Measurements from ENCODE around the gene FAM120B.

Gene FAM120B

DNA sequence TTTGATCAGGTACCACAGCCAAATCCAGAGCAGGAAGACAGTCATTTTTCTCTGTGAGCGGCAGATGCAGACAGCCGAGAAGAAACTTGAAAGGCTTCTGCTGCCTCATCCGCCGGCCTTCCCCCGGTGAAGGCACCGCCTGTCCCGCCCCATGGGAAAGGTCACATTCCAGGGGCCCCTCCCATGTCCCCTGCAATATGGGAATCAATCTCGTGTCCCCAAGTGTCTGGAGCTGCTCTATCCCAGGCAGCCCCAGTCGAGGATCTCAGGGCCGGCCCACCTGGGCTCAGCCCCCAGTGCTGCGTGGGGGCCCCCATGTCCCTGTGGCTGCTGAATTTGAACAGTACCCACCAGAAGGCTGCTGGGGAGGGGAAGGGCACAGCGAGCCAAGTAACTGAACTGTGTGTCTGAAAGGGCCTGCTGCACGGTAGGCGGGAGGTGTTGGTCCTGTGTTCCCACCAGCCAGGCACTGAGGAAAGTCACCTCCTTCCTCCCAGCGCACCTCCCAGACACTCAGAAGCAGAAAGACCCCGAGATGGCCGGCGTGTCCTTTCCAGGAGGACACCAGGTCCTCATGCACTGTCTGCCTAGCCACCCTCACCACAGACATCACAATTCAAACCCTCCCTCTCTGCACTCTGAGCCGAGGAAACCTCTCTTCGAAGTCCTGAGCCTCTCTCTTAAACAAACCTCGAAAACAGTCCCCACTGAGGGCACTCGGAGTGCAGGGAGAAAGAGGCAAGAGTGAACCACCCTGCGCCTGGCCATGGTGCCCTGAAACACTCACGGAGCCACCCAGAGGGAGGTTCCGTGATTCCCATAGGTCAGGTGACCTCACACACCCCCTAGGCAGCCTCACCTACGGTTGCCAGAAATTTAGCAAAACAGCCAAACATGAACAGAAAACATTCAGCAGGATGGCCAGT, 147.3 kb downstream of the FAM120B start:
- no peak for ATAC-seq
- no peak for TF ChIP-seq TOX (CRISPR knock-in tag; IDR thresholded peaks at IDR 0.05; ENCODE audit: borderline replicate concordance)
- no peak for TF ChIP-seq CSDC2 (CRISPR knock-in tag; IDR thresholded peaks at IDR 0.05)
- TF ChIP-seq ZNF70 (CRISPR knock-in tag; IDR thresholded peaks at IDR 0.05), result no peak
- TF ChIP-seq ZFP30 (CRISPR knock-in tag; IDR thresholded peaks at IDR 0.05), result no peak
- no peak for TF ChIP-seq ZC3H10 (CRISPR knock-in tag; IDR thresholded peaks at IDR 0.05)
- no peak for TF ChIP-seq GLIS3 (CRISPR knock-in tag; IDR thresholded peaks at IDR 0.05)
- no peak for TF ChIP-seq ZFP3 (CRISPR knock-in tag; IDR thresholded peaks at IDR 0.05)
- no peak for TF ChIP-seq BACH2 (CRISPR knock-in tag; IDR thresholded peaks at IDR 0.05; ENCODE audit: borderline replicate concordance)
- TF ChIP-seq, protein P1, sequence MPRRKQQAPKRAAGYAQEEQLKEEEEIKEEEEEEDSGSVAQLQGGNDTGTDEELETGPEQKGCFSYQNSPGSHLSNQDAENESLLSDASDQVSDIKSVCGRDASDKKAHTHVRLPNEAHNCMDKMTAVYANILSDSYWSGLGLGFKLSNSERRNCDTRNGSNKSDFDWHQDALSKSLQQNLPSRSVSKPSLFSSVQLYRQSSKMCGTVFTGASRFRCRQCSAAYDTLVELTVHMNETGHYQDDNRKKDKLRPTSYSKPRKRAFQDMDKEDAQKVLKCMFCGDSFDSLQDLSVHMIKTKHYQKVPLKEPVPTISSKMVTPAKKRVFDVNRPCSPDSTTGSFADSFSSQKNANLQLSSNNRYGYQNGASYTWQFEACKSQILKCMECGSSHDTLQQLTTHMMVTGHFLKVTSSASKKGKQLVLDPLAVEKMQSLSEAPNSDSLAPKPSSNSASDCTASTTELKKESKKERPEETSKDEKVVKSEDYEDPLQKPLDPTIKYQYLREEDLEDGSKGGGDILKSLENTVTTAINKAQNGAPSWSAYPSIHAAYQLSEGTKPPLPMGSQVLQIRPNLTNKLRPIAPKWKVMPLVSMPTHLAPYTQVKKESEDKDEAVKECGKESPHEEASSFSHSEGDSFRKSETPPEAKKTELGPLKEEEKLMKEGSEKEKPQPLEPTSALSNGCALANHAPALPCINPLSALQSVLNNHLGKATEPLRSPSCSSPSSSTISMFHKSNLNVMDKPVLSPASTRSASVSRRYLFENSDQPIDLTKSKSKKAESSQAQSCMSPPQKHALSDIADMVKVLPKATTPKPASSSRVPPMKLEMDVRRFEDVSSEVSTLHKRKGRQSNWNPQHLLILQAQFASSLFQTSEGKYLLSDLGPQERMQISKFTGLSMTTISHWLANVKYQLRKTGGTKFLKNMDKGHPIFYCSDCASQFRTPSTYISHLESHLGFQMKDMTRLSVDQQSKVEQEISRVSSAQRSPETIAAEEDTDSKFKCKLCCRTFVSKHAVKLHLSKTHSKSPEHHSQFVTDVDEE (CRISPR knock-in tag; IDR thresholded peaks at IDR 0.05), result no peak
- TF ChIP-seq ZNF565 (CRISPR knock-in tag; conservative IDR thresholded peaks at IDR 0.05; ENCODE audit: low read depth), result no peak
- no peak for TF ChIP-seq ARNTL (CRISPR knock-in tag; IDR thresholded peaks at IDR 0.05; ENCODE audit: borderline replicate concordance, low read depth)
- TF ChIP-seq SNAI2 (CRISPR knock-in tag; IDR thresholded peaks at IDR 0.05), result no peak
- TF ChIP-seq, protein P2, sequence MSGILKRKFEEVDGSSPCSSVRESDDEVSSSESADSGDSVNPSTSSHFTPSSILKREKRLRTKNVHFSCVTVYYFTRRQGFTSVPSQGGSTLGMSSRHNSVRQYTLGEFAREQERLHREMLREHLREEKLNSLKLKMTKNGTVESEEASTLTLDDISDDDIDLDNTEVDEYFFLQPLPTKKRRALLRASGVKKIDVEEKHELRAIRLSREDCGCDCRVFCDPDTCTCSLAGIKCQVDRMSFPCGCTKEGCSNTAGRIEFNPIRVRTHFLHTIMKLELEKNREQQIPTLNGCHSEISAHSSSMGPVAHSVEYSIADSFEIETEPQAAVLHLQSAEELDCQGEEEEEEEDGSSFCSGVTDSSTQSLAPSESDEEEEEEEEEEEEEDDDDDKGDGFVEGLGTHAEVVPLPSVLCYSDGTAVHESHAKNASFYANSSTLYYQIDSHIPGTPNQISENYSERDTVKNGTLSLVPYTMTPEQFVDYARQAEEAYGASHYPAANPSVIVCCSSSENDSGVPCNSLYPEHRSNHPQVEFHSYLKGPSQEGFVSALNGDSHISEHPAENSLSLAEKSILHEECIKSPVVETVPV (CRISPR knock-in tag; IDR thresholded peaks at IDR 0.05), result no peak
- TF ChIP-seq, protein P3, sequence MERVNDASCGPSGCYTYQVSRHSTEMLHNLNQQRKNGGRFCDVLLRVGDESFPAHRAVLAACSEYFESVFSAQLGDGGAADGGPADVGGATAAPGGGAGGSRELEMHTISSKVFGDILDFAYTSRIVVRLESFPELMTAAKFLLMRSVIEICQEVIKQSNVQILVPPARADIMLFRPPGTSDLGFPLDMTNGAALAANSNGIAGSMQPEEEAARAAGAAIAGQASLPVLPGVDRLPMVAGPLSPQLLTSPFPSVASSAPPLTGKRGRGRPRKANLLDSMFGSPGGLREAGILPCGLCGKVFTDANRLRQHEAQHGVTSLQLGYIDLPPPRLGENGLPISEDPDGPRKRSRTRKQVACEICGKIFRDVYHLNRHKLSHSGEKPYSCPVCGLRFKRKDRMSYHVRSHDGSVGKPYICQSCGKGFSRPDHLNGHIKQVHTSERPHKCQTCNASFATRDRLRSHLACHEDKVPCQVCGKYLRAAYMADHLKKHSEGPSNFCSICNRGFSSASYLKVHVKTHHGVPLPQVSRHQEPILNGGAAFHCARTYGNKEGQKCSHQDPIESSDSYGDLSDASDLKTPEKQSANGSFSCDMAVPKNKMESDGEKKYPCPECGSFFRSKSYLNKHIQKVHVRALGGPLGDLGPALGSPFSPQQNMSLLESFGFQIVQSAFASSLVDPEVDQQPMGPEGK (CRISPR knock-in tag; IDR thresholded peaks at IDR 0.05; ENCODE audit: borderline replicate concordance), result no peak
- TF ChIP-seq RARB (CRISPR knock-in tag; IDR thresholded peaks at IDR 0.05), result no peak
- TF ChIP-seq, protein P4, sequence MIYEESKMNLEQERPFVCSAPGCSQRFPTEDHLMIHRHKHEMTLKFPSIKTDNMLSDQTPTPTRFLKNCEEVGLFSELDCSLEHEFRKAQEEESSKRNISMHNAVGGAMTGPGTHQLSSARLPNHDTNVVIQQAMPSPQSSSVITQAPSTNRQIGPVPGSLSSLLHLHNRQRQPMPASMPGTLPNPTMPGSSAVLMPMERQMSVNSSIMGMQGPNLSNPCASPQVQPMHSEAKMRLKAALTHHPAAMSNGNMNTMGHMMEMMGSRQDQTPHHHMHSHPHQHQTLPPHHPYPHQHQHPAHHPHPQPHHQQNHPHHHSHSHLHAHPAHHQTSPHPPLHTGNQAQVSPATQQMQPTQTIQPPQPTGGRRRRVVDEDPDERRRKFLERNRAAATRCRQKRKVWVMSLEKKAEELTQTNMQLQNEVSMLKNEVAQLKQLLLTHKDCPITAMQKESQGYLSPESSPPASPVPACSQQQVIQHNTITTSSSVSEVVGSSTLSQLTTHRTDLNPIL (CRISPR knock-in tag; IDR thresholded peaks at IDR 0.05; ENCODE audit: low read depth), result no peak
- TF ChIP-seq OSR1 (CRISPR knock-in tag; IDR thresholded peaks at IDR 0.05), result no peak
- TF ChIP-seq, protein P5, sequence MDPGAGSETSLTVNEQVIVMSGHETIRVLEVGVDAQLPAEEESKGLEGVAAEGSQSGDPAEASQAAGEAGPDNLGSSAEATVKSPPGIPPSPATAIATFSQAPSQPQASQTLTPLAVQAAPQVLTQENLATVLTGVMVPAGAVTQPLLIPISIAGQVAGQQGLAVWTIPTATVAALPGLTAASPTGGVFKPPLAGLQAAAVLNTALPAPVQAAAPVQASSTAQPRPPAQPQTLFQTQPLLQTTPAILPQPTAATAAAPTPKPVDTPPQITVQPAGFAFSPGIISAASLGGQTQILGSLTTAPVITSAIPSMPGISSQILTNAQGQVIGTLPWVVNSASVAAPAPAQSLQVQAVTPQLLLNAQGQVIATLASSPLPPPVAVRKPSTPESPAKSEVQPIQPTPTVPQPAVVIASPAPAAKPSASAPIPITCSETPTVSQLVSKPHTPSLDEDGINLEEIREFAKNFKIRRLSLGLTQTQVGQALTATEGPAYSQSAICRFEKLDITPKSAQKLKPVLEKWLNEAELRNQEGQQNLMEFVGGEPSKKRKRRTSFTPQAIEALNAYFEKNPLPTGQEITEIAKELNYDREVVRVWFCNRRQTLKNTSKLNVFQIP (CRISPR knock-in tag; IDR thresholded peaks at IDR 0.05; ENCODE audit: borderline replicate concordance, low read depth), result no peak
- TF ChIP-seq TCF4 (CRISPR knock-in tag; IDR thresholded peaks at IDR 0.05; ENCODE audit: borderline replicate concordance), result no peak
- TF ChIP-seq ZNF8 (CRISPR knock-in tag; IDR thresholded peaks at IDR 0.05), result no peak

DNA sequence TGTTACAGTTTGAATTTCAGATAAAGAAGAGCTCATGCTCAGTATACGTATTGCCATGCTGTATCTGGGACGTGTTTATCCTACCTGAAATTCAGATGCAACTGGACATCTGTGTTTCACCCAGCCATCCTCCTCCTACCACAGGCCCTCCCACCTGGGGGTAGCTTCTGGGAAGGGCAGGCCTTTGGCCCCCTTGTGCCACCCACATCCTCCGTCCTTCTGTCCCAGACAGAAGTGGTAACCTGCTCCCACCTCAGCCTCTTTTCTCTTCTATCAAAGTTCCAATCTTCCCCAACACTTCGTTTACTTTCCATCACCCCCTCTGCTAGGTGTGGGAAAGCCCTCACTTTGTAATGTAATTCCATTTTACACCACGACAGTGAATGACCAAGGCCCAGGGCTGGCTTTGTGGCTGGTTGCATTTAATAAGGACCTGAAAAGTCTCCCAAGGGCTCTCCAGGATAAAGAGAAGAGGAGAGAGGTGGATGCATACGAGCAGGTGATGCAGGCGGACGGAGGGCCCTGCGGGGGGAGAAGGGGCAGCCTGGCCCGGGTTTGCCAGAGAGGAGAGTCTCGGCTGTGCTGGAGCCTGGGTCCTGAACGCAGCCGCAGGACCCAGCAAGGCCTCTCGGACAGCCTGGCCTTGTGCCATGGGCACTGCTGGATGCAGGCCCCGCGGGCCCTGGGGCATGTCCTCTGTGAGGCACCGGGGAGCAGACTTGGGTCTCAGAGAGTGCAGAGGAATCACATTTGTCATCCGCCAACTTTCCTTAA, 148.1 kb downstream of the FAM120B start:
- ATAC-seq, result no peak
- TF ChIP-seq ZNF70 (CRISPR knock-in tag; IDR thresholded peaks at IDR 0.05) (no peak), ZNF565 (CRISPR knock-in tag; conservative IDR thresholded peaks at IDR 0.05; ENCODE audit: low read depth) (no peak), ZFP30 (CRISPR knock-in tag; IDR thresholded peaks at IDR 0.05) (no peak), ARNTL (CRISPR knock-in tag; IDR thresholded peaks at IDR 0.05; ENCODE audit: borderline replicate concordance, low read depth) (no peak), ZC3H10 (CRISPR knock-in tag; IDR thresholded peaks at IDR 0.05) (no peak), ISL1 (CRISPR knock-in tag; IDR thresholded peaks at IDR 0.05) (no peak), TCF4 (CRISPR knock-in tag; IDR thresholded peaks at IDR 0.05; ENCODE audit: borderline replicate concordance) (no peak)
- TF ChIP-seq, protein P1 (CRISPR knock-in tag; IDR thresholded peaks at IDR 0.05), result no peak
- TF ChIP-seq, protein P5 (CRISPR knock-in tag; IDR thresholded peaks at IDR 0.05; ENCODE audit: borderline replicate concordance, low read depth), result no peak
- TF ChIP-seq, protein P4 (CRISPR knock-in tag; IDR thresholded peaks at IDR 0.05; ENCODE audit: low read depth), result no peak
